ENCODE data around the gene GATAD2A. TPM values are rescaled to one million over a fixed set of nuclear protein-coding genes. Genes with fewer than 3 reads are reported as not detected.

The GATAD2A gene
- total RNA-seq, 1 experiment from 2014 or later, result 189 TPM

- no peak overlapping the region for H3K27ac ChIP-seq (ENCODE audit: insufficient read length, low read depth, low read length)
These were observed 60.7 kb downstream of the GATAD2A start for GRCh38 chr19:19466201-19466600.

More at GRCh38 chr19:19466201-19466600, 60.7 kb downstream of the GATAD2A start:
- H3K79me1 ChIP-seq (ENCODE audit: insufficient read depth, low read depth, low read length, poor library complexity, severe bottlenecking), result peaks cover 3% of the 10 kb centered on the region
- no peak overlapping the region for H4K91ac ChIP-seq (ENCODE audit: insufficient read length, low read depth, low read length)
- no peak overlapping the region for H2AK5ac ChIP-seq (ENCODE audit: insufficient read length, low read length)
- Mint-ChIP-seq H3K36me3 (ENCODE audit: insufficient read depth in 1 of 3, low read depth in 3 of 3) (peaks cover 46 to 56% (median 47%) of the 10 kb centered on the region in 3 experiments), H3K27me3 (ENCODE audit: low read depth) (peaks cover 2% of the 10 kb centered on the region), H3K4me1 (peaks cover 38 to 39% of the 10 kb centered on the region in 2 experiments), H3K27ac (peak overlapping the region in 2 of 3 experiments; percentile 21 to 66; a peak in 2 of 7 replicates), H3K4me3 (no peak overlapping the region), H3K9me3 (peaks cover 29 to 33% of the 10 kb centered on the region in 2 experiments)
- H2AFZ ChIP-seq (ENCODE audit: low read length), result no peak overlapping the region
- H2BK5ac ChIP-seq (ENCODE audit: insufficient read length, low read length), result no peak overlapping the region
- H3K79me2 ChIP-seq (ENCODE audit: insufficient read depth, low read length), result peaks cover 23% of the 10 kb centered on the region; the same call in 1 of the 2 replicates
- H3K23ac ChIP-seq (ENCODE audit: insufficient read length, low read depth, low read length), result no peak overlapping the region
- H3K9me3 ChIP-seq (ENCODE audit: control insufficient read depth, low read depth, low read length), result peaks cover 13% of the 10 kb centered on the region
- H4K5ac ChIP-seq (ENCODE audit: insufficient read length, low read depth, low read length), result no peak overlapping the region
- no peak overlapping the region for H3K9ac ChIP-seq (ENCODE audit: extremely low read depth, insufficient read length, low read length)
- no peaks in the 10 kb centered on the region for H4K20me1 ChIP-seq (ENCODE audit: control insufficient read depth, insufficient read depth, insufficient read length)
- H2BK15ac ChIP-seq (ENCODE audit: low read depth, low read length), result no peak overlapping the region
- peaks cover 9% of the 10 kb centered on the region; the same call in 1 of the 2 replicates for H3K4me1 ChIP-seq (ENCODE audit: insufficient read depth, low read length)
- H3K14ac ChIP-seq (ENCODE audit: insufficient read depth, low read length), result no peak overlapping the region
- H3K4ac ChIP-seq (ENCODE audit: low read depth, low read length), result no peak overlapping the region
- no peak overlapping the region for H4K8ac ChIP-seq (replicated peaks; ENCODE audit: insufficient read length, low read depth, low read length)
- WGBS (ENCODE audit: extremely low coverage, insufficient read length, low lambda C conversion rate), result no CpG with 5 or more reads among the region's 6 CpGs
- no peak overlapping the region for H2BK20ac ChIP-seq (ENCODE audit: low read depth, low read length, poor library complexity, severe bottlenecking)
- H3K56ac ChIP-seq (ENCODE audit: insufficient read length, low read depth, low read length), result no peak overlapping the region
- H3T11ph ChIP-seq (ENCODE audit: low read length), result no peak overlapping the region
- H2BK120ac ChIP-seq (ENCODE audit: low read depth, low read length, poor library complexity, severe bottlenecking), result no peak overlapping the region
- H2BK12ac ChIP-seq (ENCODE audit: insufficient read length, low read depth, low read length), result no peak overlapping the region
- H3K4me2 ChIP-seq (ENCODE audit: insufficient read depth, insufficient read length, low read length), result no peak overlapping the region
- no peaks in the 10 kb centered on the region for H3K23me2 ChIP-seq (ENCODE audit: insufficient read length, low read depth, low read length, poor library complexity, severe bottlenecking)
- DNase-seq, result no peak
- H3K18ac ChIP-seq (ENCODE audit: insufficient read length, low read depth, low read length), result no peak overlapping the region
- TF ChIP-seq CTCF (conservative IDR thresholded peaks at IDR 0.05), result no peak
- H3K27me3 ChIP-seq (ENCODE audit: insufficient read depth, low read length), result no peaks in the 10 kb centered on the region
